Tibial nerve (tissue), 4 donors: ENCODE measurements around the gene SNX24. TPM values are rescaled to one million over a fixed set of nuclear protein-coding genes. Genes with fewer than 3 reads are reported as not detected.
"Not testable (repeated sequence)": the region's sequence is repeated elsewhere in the genome, so short reads cannot be mapped to it uniquely, and the experiment has no call there.

Experiments used
- DNase-seq, 2 donors: peaks; one replicate each; pipeline ENCODE4 v3.0.0-alpha.2; 2019; ENCODE audit warnings: low spot score in 2 of 2
- H3K27ac ChIP-seq, 4 donors: fragments of 200-600 bp; sonication (generic) in 3 of 4; one replicate each; pipeline ENCODE4 v1.5.1; 2017 to 2019; ENCODE audit warnings: mild to moderate bottlenecking in 1 of 4
- H3K27me3 ChIP-seq, 2 donors: fragments of 200-600 bp; sonication (generic) in 1 of 2; one replicate each; pipeline versions ENCODE4 v1.5.1 to v1.6.0; 2017 to 2019
- H3K36me3 ChIP-seq, 3 donors: fragments of 200-600 bp; sonication (generic); one replicate each; pipeline ENCODE4 v1.5.1; 2018 to 2019
- H3K4me1 ChIP-seq, 4 donors: fragments of 200-600 bp; sonication (generic) in 3 of 4; one replicate each; pipeline ENCODE4 v1.5.1; 2017 to 2019
- H3K4me3 ChIP-seq, 4 donors: fragments of 200-600 bp; sonication (generic) in 3 of 4; one replicate each; pipeline ENCODE4 v1.5.1; 2017 to 2019; ENCODE audit warnings: mild to moderate bottlenecking in 1 of 4, moderate library complexity in 1 of 4
- H3K9me3 ChIP-seq, 4 donors: fragments of 200-600 bp; sonication (generic) in 3 of 4; one replicate each; pipeline ENCODE4 v1.5.1; 2017 to 2019
- EP300 ChIP-seq, 2 donors: sonication (generic); formaldehyde crosslinking; IDR thresholded peaks; one replicate each; pipeline ENCODE4 v1.6.1; 2017; ENCODE audit warnings: antibody characterized with exemption in 2 of 2, mild to moderate bottlenecking in 1 of 2
- POLR2A ChIP-seq, 2 donors: fragments of 450-650 bp; IDR thresholded peaks; one replicate each; pipeline ENCODE4 v1.6.1; 2017; ENCODE audit warnings: antibody characterized with exemption in 2 of 2, mild to moderate bottlenecking in 2 of 2, moderate library complexity in 2 of 2
- WGBS, 2 donors: methylation state at CpG; one replicate each; pipeline ENCODE4 v1.1.5; 2018; 5-methylcytosine and 5-hydroxymethylcytosine counted together
- total RNA-seq, 4 donors: library from RNA; depleted of rRNA; stranded (reverse); fragments of >200 nt; gene quantifications; one replicate each; pipeline ENCODE4 v1.1.0, GENCODE V29; 2016
- TF ChIP-seq, protein P1 (sequence below), 5 experiments: fragments of 200-600 bp in 3 of 5; fragments of 450-650 bp in 2 of 5; sonication (generic) in 3 of 5; IDR thresholded peaks; one replicate each; pipeline ENCODE4 v1.5.1; 2016 to 2019; ENCODE audit warnings: antibody characterized with exemption in 5 of 5, mild to moderate bottlenecking in 3 of 5, moderate library complexity in 2 of 5

The SNX24 gene
- total RNA-seq, 4 donors from 2014 or later: 32.0 to 69.5 (median 51.1) TPM

DNA sequence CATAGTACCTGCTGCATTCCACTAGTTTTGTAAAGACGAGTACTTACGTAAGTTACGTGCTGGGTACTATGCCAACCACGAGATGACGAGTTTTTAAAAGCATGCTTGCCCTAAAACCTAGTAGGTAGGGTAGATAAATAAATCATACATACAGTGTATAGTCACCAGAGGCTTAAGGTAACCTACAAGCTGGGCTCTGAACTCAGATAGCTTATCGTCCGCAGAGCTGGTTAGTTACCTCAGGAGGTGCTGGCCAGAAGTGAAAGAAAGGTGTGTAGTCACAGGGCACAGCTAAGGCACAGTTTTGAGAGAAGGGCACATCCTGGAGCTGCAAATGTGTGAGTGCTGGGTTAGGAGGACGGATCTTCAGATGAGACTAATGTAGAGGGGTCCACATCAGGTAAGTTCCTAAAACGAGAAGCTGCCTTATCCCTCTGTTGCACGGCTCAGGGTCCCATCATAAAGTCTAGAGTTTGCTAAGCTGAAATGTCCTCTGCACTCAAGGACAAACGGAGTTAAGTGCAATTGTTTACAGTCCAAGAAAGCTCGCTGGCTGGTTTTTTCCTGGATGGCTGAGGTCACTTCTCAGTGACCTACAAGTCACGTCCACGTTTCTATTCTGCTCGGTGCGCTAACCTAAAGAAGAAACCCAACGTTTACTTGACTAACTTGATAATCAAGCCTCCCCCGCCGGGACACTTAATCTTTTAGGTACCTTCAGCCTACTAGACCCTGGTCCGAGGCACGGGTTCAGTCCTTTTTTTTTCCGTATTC lies 1.1 kb upstream of the SNX24 start:
- TF ChIP-seq EP300 (IDR thresholded peaks at IDR 0.05) (no peak), POLR2A (IDR thresholded peaks at IDR 0.05) (no peak)
- TF ChIP-seq, protein P1, sequence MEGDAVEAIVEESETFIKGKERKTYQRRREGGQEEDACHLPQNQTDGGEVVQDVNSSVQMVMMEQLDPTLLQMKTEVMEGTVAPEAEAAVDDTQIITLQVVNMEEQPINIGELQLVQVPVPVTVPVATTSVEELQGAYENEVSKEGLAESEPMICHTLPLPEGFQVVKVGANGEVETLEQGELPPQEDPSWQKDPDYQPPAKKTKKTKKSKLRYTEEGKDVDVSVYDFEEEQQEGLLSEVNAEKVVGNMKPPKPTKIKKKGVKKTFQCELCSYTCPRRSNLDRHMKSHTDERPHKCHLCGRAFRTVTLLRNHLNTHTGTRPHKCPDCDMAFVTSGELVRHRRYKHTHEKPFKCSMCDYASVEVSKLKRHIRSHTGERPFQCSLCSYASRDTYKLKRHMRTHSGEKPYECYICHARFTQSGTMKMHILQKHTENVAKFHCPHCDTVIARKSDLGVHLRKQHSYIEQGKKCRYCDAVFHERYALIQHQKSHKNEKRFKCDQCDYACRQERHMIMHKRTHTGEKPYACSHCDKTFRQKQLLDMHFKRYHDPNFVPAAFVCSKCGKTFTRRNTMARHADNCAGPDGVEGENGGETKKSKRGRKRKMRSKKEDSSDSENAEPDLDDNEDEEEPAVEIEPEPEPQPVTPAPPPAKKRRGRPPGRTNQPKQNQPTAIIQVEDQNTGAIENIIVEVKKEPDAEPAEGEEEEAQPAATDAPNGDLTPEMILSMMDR (IDR thresholded peaks at IDR 0.05): no peak
- peak overlapping the region; percentile 80 to 100 (median 86) for H3K4me3 ChIP-seq
- peaks cover 0 to 36% (median 1%) of the 10 kb centered on the region in 4 donors for H3K4me1 ChIP-seq
- DNase-seq: no peak
- H3K9me3 ChIP-seq: peaks cover 0 to 8% (median 0%) of the 10 kb centered on the region in 4 donors
- H3K27me3 ChIP-seq: no peaks in the 10 kb centered on the region
- H3K36me3 ChIP-seq: peaks cover 0 to 6% (median 0%) of the 10 kb centered on the region in 3 donors
- whole genome bisulfite sequencing, 2 donors: 42% methylated on average over 22 of the region's 22 CpGs
- H3K27ac ChIP-seq: peak overlapping the region; percentile 82 to 97 (median 90)

DNA sequence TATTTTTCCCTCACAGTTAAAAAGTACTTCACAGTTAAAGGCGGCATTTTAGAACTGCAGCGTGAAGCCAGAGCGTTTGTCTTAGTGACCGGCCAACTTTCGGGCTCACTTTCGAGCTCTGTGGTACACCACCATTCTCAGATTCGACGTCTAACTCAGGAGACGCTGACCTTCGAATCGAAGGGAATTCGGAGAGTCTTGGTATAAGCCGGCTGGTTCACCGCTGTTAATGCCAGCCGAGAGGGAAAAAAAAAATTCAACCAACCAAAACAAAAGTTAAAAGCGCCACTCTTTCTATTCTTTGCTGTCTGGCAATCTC lies 544 bp upstream of the SNX24 start:
- WGBS, 2 donors: 0 to 1% methylated on average over 16 of the region's 16 CpGs
- Histone ChIP-seq H3K27ac (peak overlapping the region; percentile 82 to 97 (median 90)), H3K4me3 (peak overlapping the region; percentile 80 to 100 (median 86)), H3K9me3 (peaks cover 0 to 8% (median 0%) of the 10 kb centered on the region in 4 donors), H3K36me3 (peaks cover 0 to 5% (median 0%) of the 10 kb centered on the region in 3 donors), H3K4me1 (peaks cover 0 to 39% (median 1%) of the 10 kb centered on the region in 4 donors), H3K27me3 (no peaks in the 10 kb centered on the region)
- no peak for DNase-seq
- TF ChIP-seq, protein P1 (IDR thresholded peaks at IDR 0.05): no peak
- TF ChIP-seq POLR2A (IDR thresholded peaks at IDR 0.05) (no peak), EP300 (IDR thresholded peaks at IDR 0.05) (no peak)

DNA sequence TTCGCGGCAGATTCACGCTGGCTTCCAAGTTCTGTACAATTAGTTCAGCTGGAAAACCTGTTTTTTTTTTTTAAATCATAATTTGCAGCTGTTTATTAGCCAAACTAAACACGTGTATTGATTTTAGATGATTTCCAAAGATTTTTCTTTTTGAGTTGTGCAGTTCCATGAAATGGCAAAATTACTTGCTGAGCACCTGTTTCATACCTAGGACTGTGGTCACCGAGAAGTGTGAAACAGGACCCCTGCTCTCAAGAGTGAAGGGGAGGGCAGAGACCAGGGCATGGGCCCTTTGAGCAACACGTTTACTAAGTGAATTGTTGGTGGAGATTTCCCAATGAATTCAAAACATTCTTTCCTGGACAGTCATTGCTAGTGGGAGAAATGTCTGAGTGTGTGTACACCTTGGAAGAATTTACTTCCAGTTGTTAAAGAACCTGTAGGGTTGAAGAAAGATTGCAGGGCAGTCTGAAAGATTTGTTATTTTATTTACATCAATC lies 688 bp downstream of the SNX24 start:
- no peaks in the 10 kb centered on the region for H3K36me3 ChIP-seq
- peak overlapping the region; percentile 80 to 100 (median 86) for H3K4me3 ChIP-seq
- no peaks in the 10 kb centered on the region for H3K27me3 ChIP-seq
- peak overlapping the region; percentile 82 to 97 (median 90) for H3K27ac ChIP-seq
- peaks cover 0 to 43% (median 1%) of the 10 kb centered on the region in 4 donors for H3K4me1 ChIP-seq
- no peak for TF ChIP-seq POLR2A (IDR thresholded peaks at IDR 0.05)
- no peak for TF ChIP-seq EP300 (IDR thresholded peaks at IDR 0.05)
- TF ChIP-seq, protein P1 (IDR thresholded peaks at IDR 0.05): no peak
- 3% methylated on average over 6 of the region's 6 CpGs for WGBS, 2 donors
- no peak for DNase-seq
- no peaks in the 10 kb centered on the region for H3K9me3 ChIP-seq

DNA sequence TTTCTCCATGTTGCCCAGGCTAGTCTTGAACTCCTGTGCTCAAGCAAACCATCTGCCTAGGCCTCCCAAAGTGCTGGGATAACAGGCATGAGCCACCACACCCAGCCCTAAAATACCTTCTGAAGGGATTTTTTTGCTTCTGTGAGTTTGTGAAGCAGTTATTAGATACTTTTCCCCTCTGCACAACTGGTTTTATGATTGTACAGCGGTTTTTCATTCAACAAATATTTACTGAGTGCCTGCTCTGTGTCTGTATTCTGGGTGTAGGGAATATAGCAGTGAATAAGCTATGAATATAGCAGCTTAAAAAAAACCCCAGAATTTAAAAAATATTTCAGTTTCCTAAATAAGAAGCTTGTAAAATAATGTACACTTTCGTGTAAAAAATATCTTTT lies 2.3 kb downstream of the SNX24 start:
- WGBS, 2 donors: 79 to 88% methylated on average over 2 of the region's 2 CpGs
- H3K36me3 ChIP-seq: no peaks in the 10 kb centered on the region
- TF ChIP-seq EP300 (IDR thresholded peaks at IDR 0.05): no peak
- no peak for TF ChIP-seq POLR2A (IDR thresholded peaks at IDR 0.05)
- TF ChIP-seq, protein P1 (IDR thresholded peaks at IDR 0.05): no peak
- DNase-seq: no peak
- no peak overlapping the region for H3K4me3 ChIP-seq
- no peaks in the 10 kb centered on the region for H3K27me3 ChIP-seq
- no peaks in the 10 kb centered on the region for H3K9me3 ChIP-seq
- peak overlapping the region in 2 of 4 donors; percentile 39 to 96 for H3K27ac ChIP-seq
- H3K4me1 ChIP-seq: peaks cover 0 to 46% (median 1%) of the 10 kb centered on the region in 4 donors

DNA sequence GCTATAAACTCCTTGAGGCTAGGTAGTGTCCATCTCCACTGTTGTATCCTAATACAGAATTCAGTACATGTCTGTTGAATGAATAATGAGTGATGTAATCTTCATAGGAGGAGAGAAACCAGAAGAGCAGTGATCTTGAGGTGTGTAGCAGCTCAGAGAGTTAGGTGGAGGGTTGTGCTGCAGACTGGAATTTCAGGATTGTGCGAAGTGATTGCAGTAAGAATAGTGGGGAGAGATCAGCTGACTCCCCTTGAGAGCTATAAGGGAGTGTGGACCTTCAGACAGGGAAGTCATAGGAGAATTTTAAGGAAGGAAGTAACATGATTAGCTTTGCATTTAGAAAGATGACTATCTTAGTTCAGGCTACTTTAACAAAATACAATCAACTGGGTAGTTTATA lies 4.4 kb downstream of the SNX24 start:
- TF ChIP-seq EP300 (IDR thresholded peaks at IDR 0.05): no peak
- TF ChIP-seq POLR2A (IDR thresholded peaks at IDR 0.05): no peak
- TF ChIP-seq, protein P1 (IDR thresholded peaks at IDR 0.05): no peak
- peaks cover 0 to 33% (median 1%) of the 10 kb centered on the region in 4 donors for H3K4me1 ChIP-seq
- no peaks in the 10 kb centered on the region for H3K9me3 ChIP-seq
- no peak for DNase-seq
- H3K27ac ChIP-seq: peak overlapping the region in 2 of 4 donors; percentile 16 to 68
- H3K36me3 ChIP-seq: no peaks in the 10 kb centered on the region
- no peaks in the 10 kb centered on the region for H3K27me3 ChIP-seq
- H3K4me3 ChIP-seq: no peak overlapping the region
- 74 to 91% methylated on average over 1 of the region's 1 CpG for WGBS, 2 donors

DNA sequence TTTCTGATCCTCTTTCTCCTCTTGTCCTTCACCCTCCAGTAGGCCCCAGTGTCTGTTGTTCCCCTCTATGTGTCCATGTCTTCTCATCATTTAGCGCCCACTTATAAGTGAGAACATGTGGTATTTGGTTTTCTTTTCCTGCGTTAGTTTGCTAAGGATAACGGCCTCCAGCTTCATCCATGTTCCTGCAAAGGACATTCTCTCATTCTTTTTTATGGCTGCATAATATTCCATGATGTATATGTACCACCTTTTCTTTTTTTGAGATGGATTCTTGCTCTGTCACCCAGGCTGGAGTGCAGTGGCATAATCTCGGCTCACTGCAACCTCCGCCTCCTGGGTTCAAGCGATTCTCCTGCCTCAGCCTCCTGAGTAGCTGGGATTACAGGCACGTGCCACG lies 12.1 kb downstream of the SNX24 start:
- H3K9me3 ChIP-seq, DNase-seq, H3K27ac ChIP-seq, H3K27me3 ChIP-seq, H3K36me3 ChIP-seq, H3K4me3 ChIP-seq, H3K4me1 ChIP-seq: not testable (repeated sequence)
- 97 to 99% methylated on average over 8 of the region's 8 CpGs for WGBS, 2 donors
